ENCODE results near the gene TAF4B. TPM values are rescaled to one million over a fixed set of nuclear protein-coding genes. Genes with fewer than 3 reads are reported as not detected.

Gene TAF4B
- total RNA-seq, 6 donors from 2014 or later = 2.9 to 9.7 (median 6.4) TPM

DNA sequence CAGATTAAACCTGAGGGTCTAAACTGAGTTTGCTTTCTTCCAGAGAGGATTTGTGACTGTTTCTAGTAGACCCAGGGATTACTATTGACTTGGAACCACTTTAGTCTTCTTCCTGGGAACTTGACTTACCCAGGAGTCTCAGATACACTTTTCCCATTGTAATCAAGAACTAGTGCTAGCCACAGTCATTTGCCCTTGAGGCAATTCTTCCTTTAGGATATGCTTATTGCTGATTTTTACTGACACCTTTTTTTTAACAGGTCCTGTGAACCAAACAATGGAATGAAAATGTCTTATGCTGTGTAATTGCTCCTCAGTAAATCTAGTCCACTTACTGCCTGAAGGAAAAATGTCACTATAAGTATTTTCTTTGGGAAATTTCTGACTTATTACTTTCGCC is 78.3 kb downstream of the TAF4B start:
- Histone ChIP-seq H3K4me3 (no peak overlapping the region), H3K36me3 (no peaks in the 10 kb centered on the region), H3K27me3 (no peaks in the 10 kb centered on the region), H3K27ac (no peak overlapping the region), H3K4me1 (no peaks in the 10 kb centered on the region), H3K9me3 (no peaks in the 10 kb centered on the region)
- ATAC-seq (ENCODE audit: low FRiP score in 2 of 2) (no peak), DNase-seq (no peak)
- TF ChIP-seq, protein P1, sequence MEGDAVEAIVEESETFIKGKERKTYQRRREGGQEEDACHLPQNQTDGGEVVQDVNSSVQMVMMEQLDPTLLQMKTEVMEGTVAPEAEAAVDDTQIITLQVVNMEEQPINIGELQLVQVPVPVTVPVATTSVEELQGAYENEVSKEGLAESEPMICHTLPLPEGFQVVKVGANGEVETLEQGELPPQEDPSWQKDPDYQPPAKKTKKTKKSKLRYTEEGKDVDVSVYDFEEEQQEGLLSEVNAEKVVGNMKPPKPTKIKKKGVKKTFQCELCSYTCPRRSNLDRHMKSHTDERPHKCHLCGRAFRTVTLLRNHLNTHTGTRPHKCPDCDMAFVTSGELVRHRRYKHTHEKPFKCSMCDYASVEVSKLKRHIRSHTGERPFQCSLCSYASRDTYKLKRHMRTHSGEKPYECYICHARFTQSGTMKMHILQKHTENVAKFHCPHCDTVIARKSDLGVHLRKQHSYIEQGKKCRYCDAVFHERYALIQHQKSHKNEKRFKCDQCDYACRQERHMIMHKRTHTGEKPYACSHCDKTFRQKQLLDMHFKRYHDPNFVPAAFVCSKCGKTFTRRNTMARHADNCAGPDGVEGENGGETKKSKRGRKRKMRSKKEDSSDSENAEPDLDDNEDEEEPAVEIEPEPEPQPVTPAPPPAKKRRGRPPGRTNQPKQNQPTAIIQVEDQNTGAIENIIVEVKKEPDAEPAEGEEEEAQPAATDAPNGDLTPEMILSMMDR (IDR thresholded peaks at IDR 0.05) = no peak
- TF ChIP-seq POLR2A (IDR thresholded peaks at IDR 0.05) (no peak), POLR2AphosphoS5 (IDR thresholded peaks at IDR 0.05) (no peak), EP300 (IDR thresholded peaks at IDR 0.05) (no peak)
- WGBS, 2 donors = 91 to 97% methylated on average over 1 of the region's 1 CpG

DNA sequence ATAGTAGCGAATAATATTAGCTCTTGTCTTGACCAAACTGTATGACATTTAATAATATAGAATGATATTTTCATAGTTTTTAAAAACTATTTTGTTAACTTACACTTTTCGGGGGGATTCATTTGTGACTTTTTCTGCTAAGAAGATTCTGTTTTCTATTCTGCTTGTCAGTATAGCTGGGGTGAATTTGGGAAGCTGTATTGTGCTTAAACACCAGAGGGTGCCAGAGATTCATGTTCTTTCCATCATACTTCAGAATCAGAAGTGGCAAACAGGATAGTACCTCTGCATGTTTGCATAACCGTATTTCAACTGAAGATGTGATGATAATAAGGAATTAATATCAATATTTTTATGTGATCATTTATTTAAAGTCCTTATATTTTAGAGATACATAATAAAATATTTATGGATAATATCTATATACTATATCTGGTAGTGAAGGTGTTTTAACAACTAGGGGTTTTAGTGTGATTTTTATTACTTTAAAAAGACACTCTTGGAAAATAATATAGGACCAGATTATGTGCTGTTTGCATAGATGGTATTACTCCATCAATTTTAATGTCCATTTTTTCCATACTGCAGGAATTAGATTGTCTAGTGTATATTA is 81.0 kb downstream of the TAF4B start:
- no peaks in the 10 kb centered on the region for H3K36me3 ChIP-seq
- no peaks in the 10 kb centered on the region for H3K27me3 ChIP-seq
- DNase-seq (no peak), ATAC-seq (ENCODE audit: low FRiP score in 2 of 2) (no peak)
- WGBS, 2 donors = 56 to 57% methylated on average over 3 of the region's 3 CpGs
- no peaks in the 10 kb centered on the region for H3K4me1 ChIP-seq
- no peak overlapping the region for H3K27ac ChIP-seq
- TF ChIP-seq, protein P1 (IDR thresholded peaks at IDR 0.05) = peak in 5 of 6 experiments; percentile 8 to 49 (median 26)
- TF ChIP-seq POLR2A (IDR thresholded peaks at IDR 0.05) (no peak), POLR2AphosphoS5 (IDR thresholded peaks at IDR 0.05) (no peak), EP300 (IDR thresholded peaks at IDR 0.05) (no peak)
- H3K9me3 ChIP-seq = no peaks in the 10 kb centered on the region
- no peak overlapping the region for H3K4me3 ChIP-seq

DNA sequence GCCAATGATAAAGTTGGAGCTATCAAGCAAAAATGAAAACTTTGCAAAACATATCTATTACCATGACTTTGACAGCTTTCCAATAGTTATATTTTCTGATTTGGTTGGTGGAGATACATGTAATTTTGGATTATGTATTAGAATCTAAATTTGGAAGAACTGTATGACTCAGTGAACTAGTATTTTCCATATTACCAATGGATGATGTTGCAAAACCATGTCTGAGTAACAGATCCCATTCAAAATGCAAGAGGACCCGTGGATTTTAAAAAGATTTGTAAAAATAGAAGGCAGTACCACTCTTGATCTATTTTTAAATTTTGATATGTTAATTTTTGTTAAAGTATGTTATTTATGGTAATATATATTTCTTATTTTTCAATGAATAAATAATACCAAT is 83.0 kb downstream of the TAF4B start:
- WGBS, 2 donors = 71 to 94% methylated on average over 1 of the region's 1 CpG
- ATAC-seq (ENCODE audit: low FRiP score in 2 of 2) (no peak), DNase-seq (no peak)
- Histone ChIP-seq H3K36me3 (no peaks in the 10 kb centered on the region), H3K27me3 (no peaks in the 10 kb centered on the region), H3K4me1 (no peaks in the 10 kb centered on the region), H3K9me3 (no peaks in the 10 kb centered on the region), H3K4me3 (no peak overlapping the region), H3K27ac (no peak overlapping the region)
- TF ChIP-seq EP300 (IDR thresholded peaks at IDR 0.05) = no peak
- TF ChIP-seq, protein P1 (IDR thresholded peaks at IDR 0.05) = no peak
- no peak for TF ChIP-seq POLR2AphosphoS5 (IDR thresholded peaks at IDR 0.05)
- no peak for TF ChIP-seq POLR2A (IDR thresholded peaks at IDR 0.05)

DNA sequence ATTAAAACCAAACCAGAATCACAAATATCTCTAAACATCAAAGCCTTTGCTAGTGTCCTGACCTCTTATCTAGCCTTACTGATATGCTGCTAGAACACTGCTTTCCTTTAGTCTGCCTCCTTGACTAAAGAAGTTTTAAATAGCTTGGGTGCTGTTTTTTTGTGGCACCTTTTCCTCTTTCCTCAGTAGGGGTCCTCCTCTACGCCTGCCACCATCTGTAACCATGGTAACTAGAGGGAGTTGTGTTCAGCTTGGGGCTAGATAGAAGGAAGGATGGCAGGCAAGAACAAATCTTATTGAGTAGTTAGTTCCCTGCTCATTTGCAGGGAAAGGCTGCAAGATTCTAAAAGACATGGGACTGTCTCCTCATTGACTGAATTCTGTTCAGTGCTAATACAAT is 86.0 kb downstream of the TAF4B start:
- H3K36me3 ChIP-seq = no peaks in the 10 kb centered on the region
- WGBS, 2 donors = 87 to 95% methylated on average over 1 of the region's 1 CpG
- TF ChIP-seq EP300 (IDR thresholded peaks at IDR 0.05) (no peak), POLR2A (IDR thresholded peaks at IDR 0.05) (no peak), POLR2AphosphoS5 (IDR thresholded peaks at IDR 0.05) (no peak)
- TF ChIP-seq, protein P1 (IDR thresholded peaks at IDR 0.05) = no peak
- H3K27ac ChIP-seq = no peak overlapping the region
- no peaks in the 10 kb centered on the region for H3K4me1 ChIP-seq
- H3K4me3 ChIP-seq = no peak overlapping the region
- ATAC-seq (ENCODE audit: low FRiP score in 2 of 2) = no peak
- H3K27me3 ChIP-seq = no peaks in the 10 kb centered on the region
- DNase-seq = no peak
- no peaks in the 10 kb centered on the region for H3K9me3 ChIP-seq

DNA sequence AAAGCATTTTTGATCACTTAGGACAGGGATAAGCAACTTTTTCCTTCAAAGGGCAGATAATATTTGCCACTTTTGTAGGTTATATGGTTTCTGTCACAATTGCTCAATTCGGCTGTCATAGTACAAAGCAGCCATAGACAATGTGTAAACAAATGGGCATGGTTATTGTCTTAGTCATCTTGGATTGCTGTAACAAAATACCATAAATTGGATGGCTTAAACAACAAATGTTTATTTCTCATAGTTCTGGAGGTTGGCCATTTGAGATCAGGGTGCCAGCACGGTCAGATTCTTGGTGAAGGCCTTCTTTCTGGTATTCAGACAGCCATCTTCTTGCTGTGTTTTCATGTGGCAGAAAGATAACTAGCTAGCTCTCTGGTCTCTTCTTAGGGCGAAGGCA is 91.2 kb downstream of the TAF4B start:
- TF ChIP-seq POLR2AphosphoS5 (IDR thresholded peaks at IDR 0.05) = no peak
- no peak for TF ChIP-seq EP300 (IDR thresholded peaks at IDR 0.05)
- no peak for TF ChIP-seq POLR2A (IDR thresholded peaks at IDR 0.05)
- ATAC-seq (ENCODE audit: low FRiP score in 2 of 2) (no peak), DNase-seq (no peak)
- 91 to 96% methylated on average over 3 of the region's 3 CpGs for WGBS, 2 donors
- Histone ChIP-seq H3K36me3 (no peaks in the 10 kb centered on the region), H3K4me3 (no peak overlapping the region), H3K4me1 (no peaks in the 10 kb centered on the region), H3K9me3 (no peaks in the 10 kb centered on the region), H3K27ac (no peak overlapping the region), H3K27me3 (no peaks in the 10 kb centered on the region)

Measured in upper lobe of left lung (tissue), 6 donors.